GM21825 (cell line): ENCODE results near the gene DAGLA.

Experiments
- ATAC-seq: cut with Tn5 transposase; IDR thresholded peaks from one replicate; pipeline ENCODE4 v1.9.1; 2021; ENCODE audit warnings: mild to moderate bottlenecking, moderate library complexity; ENCODE audit not compliant: unreplicated experiment

DAGLA gene

DNA sequence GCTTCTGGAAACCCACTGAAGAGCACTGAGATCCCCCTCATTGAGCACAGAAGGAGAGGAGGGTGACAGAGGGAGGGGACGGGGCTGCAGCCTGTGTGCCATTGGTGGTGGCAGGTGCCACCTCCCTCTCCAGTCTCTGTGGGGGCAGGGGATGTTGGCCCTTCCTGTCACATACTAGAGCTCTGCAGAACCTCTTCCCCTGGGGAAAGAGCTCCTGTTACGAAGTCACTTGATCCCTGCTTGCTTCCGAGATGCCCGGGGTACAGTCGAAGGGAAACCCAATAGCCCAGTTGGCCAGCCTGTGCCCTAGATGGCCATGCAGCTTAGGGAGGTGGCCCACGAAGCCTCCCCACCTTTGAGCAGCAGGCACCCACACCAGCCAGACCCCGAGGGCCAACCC lies 29.4 kb downstream of the DAGLA start:
- no peak for ATAC-seq

DNA sequence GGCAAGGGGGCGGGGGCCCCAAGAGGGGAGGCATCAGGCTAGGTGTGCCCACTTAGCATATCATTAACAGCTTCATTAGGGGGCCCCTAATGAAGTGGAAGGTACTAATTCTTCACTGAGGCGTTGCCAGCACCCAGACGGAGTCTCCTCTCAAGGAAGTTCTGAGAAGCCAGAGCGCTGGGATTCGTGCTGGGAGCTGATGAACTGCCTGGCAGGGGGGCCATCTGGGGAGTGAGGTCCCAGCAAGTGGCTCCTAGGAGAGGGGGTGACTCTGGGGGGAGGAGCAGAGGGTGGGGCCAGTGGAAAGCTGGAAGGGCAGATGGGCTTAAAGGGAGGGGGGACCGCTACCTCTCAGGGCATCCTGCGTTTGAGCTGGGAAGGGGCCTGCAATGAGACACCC lies 29.8 kb downstream of the DAGLA start:
- ATAC-seq: no peak

DNA sequence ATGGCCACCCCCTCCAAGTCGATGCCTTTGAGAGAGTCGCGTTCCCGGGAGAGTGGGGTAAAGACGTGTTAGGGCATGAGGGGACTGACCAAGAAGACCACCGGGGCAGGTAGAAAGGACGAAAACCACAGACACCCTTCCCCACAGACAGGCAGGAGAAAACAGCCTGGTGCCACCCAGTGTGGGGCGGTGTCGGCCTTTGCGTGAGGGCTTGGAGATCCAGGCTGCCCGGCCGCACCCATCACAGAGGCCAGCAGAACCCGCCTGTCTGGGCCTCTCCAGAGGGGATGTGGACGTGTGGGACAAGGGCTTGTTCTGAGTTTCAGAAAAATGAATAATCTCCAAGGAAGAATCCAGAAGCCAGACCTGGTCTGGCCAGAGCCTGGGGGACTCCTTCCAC lies 30.8 kb downstream of the DAGLA start:
- ATAC-seq: no peak

DNA sequence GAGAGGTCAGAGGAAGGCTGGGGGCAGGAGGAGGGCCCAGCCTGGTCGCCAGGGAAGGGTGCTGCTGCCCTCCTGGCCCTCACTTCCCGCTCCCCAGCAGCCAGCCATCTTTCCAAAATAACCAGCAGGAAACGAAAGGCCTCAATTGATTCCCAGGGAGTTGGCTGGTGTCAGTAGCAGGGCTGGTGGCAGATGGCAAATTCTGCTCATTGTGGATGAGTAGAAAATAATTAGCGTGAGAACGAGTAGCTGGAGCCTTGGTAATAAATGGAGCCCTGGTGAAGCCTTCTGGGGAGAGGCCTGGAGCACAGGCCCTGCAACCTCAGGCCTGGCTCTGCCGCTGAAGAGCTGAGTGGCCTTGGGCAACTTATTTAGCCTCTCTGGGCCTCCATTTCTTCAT lies 31.3 kb downstream of the DAGLA start:
- ATAC-seq: no peak

DNA sequence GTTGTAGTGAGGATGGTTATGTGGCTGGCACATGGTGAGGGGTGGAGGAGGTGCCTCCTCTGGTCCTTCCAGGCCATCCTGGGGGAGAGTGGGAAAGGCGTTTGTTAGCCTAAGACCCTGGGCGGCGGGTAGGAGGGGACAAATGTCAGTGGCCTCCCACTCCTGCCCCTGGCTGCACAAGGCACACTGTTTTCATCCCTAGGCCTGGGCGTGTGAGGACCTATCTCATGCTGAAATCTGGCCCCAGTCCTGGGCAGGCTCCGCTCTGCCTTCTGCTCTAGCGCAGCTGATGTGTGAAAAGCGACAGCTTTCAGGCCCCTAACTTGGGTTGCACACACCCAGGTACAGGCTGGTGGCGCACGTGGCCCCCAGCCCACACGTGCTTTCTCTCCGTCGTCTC lies 32.1 kb downstream of the DAGLA start:
- ATAC-seq: no peak

DNA sequence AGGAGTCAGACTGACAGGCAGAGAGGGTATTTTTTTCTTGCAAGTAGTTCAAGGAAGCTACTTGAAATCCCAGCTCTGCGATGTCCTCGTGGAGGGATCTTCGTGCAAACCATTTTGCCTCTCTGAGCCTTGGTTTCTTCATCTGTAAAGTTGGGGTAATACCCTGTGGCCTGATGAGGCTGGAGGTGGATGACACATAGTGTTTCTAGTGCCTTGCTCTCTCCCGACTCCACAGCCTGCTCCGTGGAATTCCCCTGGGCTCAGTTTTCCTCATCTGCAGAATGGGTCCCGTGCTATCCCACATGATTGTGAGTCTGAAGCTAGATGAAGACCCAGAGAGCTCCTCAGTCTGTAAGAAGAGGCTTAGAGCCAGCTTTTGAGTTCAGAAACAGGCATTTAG lies 32.7 kb downstream of the DAGLA start:
- ATAC-seq: no peak

DNA sequence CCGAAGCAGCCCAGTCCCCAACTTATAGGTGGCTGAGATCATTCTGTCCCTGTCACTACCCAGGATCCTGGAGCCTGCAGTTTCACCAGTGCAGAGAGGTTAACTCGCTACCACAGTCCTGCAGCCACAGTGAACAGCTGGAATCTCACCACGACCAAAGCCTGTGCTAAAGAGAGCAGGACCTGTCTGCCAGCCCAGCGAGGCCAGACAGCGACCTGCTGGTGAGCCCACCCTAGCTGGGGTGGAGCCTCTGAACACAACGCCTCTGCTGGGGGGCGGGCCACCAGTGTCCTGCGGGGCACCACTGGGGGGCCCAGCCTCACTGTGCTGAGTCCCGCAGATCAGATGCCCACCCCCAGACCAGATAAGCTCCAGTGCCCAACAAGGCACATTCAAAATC lies 33.3 kb downstream of the DAGLA start:
- ATAC-seq: no peak

DNA sequence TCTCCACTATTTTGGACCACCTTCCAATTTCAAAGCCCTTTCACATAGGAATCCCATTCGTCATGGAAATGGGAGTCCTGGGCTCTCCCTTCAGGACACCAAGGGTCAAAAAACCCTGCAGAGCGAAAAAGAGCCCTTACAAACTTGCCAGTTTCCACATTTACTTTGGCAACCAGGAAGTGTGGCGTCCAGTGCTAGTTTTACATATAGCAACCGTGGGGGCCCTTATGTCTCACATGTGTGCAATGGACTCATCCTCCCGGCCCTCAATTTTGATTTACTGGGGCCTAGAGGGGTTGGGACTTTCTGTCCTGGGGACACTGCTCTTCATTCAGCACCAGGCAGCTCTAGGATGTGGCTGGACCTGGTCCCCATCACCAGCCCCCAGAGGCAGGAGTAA lies 33.7 kb downstream of the DAGLA start:
- ATAC-seq: no peak

DNA sequence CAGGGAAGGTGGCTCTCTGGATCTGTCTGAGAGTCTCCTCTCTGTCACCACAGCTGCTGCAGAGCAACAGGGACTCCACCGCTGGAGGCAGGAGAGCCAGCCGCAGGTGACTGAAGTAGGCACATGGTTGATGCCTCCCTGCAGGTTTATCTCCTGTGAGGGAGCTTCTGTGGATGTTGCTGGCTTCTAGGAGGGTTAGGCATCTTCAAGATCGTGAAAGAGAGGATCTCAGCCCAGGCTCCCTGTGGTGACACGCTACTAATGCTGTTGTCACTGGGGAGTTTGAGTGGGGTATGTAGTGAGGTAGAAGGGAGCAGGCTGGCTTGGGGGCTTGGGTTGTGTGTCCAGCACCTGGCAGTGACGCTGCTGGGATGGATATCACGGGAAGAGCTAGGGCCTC lies 34.1 kb downstream of the DAGLA start:
- no peak for ATAC-seq

DNA sequence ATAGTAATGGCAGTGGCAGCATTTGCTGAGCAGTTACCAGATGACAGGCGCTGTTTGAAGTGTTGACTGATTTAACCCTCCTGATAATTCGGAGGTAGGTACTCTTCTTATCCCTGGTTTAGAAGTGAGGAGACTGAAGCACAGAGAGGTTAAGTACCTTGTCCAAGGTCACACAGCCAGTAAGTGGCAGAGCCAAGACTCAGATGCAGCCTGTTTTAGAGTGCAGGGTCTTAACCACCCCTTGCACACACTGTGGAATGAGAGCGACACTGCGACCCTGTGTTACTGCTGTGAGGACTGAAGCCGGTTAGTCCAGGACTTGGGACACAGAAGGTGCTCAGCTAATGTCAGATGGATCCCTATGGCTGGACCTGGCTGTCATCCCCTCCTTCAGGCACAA lies 34.7 kb downstream of the DAGLA start:
- ATAC-seq: no peak

DNA sequence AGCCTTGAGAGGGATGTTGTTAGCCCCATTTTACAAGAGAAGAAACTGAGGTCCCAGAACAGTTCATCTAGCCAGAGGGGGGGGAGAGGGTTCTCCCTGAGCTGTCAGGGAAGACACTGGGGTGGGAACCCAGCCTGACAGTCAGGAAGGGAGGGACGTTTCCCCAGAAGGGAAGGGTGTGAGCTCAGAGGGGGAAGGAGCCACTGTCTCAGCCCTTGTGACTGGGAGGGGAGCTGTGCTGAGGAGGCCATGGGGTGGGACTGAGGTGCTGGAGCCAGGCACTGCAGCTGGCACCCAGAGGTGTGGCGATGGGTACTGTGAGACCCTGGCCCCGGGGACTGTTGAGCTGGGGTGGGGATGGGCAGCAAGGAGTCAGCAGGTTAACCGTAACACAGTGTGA lies 35.7 kb downstream of the DAGLA start:
- no peak for ATAC-seq

DNA sequence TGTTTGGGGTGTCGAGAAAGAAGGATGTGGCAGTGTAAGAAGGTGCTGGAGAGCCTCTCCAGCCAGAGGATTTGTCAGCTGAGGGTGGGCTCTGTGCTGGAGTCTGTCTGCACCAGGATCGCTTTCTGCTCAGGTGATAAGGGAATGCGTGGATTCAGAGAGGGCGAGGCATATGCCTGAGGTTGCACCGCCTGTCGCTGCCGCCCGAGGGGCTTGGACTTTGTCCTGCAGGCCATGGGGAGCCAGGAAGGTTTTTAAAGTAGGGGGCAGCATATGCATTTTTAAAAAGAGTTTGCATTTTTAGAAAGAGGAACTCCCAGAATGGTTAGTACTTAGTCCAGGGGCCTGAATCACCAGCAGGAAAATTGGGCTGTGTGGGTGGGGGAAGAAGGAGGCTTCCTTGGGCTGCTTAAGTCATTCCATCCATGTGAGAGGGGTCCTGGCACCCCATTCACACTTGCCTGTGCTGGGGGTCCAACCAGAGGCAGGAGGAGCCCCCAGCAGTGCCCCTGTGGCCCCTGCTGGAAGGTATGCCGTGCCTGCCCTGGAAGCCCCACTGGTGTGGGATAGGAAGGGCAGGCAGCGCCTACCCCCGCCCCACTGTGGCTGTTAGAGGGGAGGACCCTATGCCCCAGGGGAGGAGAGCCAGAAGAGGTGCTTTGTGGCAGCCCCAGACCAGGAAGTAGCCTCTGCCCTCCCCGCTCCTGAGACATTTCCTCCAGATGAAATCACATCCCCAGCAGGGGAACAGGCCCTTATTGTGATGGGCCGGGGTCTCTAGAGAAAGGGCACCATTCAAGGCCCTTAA lies 36.5 kb downstream of the DAGLA start:
- no peak for ATAC-seq

DNA sequence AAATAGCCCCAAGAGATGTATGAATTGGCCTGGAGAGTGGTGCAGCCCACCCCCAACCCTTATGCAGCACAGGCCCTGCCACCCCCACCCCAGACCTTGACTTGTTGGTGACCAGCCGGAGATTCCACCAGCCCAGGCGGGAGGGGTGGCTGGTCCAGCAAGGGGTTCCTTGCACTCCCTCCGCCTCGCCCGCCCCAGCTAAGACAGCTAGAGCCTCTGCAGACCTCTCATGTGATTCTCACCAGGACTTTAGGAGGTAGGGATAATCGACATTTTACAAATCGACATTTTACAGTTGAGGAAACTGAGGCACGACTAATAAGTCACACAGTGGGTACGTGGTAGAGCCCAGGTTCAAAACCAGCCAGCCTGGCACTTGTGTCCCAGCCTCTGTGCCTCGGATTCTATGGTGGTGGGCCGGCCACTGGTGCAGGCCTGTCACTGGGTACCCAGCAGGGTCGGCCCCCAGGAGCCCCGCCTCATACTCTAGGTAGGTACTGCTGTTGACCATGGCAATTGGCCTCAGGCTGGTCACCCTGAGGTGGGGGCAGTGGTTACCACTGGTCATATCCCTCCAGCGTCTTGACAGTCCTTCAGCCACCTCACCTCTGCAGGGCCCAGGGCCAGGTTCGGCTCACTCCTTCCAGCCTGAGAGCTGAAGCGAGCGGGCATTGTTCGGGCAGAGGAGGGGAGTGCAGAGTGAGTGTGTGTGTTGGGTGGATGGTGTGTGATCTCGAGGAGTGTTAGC lies 37.3 kb downstream of the DAGLA start:
- no peak for ATAC-seq

DNA sequence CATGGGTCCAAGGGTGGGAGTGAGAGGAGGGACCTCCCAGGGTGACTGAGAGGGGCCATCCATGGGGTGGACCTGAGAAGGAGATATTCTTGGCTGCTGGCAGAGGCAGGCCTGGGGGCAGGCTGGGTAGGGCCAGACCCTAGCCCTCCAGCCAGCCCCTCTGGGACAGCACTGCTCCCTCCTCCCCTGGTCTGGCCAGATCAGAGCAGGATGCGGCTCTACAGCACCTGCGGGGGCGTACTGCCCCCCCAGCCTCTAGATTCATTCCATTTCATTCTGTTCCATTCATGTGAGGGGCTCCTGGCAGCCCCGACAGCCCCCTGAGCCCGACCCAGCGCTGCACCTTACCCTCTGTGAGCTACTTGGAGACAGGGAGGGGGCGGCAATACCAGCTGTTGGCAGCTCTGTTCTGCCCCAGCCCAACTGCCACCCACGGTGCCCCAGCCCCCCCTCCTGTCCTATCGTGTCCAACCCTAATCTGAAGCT lies 37.9 kb downstream of the DAGLA start:
- no peak for ATAC-seq

DNA sequence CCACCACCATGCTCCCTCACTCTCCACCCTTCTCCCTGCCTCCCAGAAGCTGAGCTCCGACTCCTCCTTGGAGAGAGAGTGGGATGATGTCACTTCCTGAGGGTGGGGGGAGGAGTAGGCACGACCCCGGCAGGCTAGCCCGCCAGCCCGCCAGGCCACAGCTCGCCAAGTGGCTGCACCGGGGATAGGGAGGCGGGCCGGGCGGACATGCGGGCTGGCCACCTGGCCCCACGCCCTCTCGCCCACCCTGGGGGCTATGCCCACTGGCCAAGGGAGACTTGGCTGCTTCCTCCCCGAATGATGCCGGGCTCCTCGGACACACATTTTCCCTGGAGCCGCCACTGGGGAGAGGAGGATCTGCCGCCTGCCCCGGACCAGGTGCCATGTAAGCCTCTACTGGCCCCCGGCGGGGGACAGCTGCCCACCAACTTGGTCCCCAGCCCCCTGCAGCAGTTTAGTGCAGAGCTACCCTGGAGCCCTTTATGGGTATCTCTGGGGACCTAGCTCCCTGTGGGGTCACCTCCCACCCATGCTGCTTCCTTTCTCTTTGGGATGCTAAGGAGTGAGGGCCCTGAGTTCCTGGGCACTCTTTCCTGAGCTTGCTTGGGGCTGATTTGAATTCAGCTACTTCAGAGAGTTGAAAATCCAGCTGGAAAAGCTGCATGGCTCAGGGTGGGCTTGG lies 38.6 kb downstream of the DAGLA start:
- no peak for ATAC-seq

DNA sequence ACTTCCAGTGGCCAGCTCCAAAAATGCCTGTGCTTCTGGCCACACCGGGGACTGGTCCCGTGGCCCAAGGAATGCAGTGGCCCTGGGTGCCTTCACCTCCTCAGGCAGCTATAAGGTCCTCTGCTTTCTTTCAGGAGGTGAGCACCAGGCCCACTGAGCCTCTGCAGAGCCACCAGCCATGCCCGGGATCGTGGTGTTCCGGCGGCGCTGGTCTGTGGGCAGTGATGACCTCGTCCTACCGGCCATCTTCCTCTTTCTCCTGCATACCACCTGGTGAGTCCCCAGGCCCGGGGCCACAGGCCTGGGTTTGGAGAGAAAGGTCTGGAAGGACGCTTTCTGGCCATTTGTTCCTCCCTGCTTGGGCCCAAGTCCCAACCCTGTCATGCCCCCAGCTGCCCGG lies 39.8 kb downstream of the DAGLA start:
- ATAC-seq: no peak

DNA sequence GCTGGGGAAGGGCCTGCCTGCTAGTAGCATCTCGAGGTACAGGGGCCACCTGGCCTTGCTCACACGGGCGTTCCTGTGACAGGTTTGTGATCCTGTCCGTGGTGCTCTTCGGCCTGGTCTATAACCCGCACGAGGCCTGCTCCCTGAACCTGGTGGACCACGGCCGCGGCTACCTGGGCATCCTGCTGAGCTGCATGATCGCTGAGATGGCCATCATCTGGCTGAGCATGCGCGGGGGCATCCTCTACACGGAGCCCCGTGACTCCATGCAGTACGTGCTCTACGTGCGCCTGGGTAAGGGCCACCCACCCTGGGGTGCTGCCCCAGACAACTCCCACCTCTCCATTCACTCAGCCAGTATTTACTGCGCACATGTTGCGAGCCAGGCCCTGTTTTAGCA lies 40.4 kb downstream of the DAGLA start:
- ATAC-seq: no peak

DNA sequence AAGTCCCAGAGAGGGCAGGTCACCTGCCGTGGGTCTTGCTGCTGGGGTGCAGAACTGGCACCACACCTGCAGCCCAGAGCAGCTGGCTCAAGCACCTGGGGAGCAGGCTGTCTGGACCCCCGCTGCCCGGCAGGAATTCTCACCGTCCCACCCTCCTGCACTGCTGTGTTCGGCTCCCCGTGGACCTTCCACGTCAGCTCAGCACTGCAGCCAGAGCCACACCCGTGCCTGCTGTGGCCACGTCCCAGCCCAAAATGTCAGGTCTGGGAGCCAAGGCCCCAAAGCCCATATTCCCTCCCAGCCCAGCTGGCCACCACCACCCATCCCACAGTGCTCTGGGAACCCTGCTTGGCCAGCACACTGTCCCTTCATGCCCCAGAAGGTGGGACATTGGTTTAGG lies 44.2 kb downstream of the DAGLA start:
- no peak for ATAC-seq

DNA sequence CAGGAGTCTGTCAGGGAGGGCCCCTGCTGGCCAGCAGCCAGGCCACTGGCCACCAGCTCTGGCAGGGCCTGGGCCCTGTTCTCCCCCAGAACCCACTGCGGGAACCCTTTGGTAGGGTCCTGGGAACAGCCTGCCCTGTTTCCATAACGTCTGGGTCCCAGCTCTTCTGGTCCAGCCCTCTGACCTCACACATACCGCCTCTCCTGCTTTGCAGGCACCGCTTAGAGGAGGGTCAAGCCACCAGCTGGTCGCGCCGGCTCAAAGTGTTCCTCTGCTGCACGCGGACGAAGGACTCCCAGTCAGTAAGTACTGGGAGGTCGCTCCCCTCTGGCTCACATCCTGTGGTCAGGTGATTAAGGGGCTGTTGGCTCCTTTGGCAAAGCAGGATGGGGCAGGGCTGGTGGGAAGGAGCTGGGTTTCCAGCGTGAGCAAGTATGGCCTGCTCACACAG lies 45.6 kb downstream of the DAGLA start:
- no peak for ATAC-seq

DNA sequence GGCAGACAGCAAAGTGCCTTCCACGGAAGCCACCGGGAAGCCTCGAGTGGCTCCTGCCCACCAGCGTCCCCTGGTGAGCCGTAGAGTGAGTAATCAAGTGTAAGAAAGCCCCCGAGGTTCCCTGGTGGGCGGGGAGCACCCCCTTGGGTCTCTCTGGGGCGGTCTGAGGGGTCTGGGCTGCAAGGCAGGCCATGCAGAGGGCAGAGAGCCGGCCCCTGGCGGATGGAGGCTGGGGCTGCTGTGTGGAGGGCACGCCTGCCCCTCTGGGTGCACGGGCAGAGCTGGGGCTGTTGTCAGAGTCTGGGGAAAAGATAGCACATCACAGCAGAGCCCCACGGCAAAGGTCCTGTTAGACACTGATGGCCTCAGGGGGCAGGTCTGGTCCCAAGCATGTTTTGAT lies 46.6 kb downstream of the DAGLA start:
- ATAC-seq: no peak

DNA sequence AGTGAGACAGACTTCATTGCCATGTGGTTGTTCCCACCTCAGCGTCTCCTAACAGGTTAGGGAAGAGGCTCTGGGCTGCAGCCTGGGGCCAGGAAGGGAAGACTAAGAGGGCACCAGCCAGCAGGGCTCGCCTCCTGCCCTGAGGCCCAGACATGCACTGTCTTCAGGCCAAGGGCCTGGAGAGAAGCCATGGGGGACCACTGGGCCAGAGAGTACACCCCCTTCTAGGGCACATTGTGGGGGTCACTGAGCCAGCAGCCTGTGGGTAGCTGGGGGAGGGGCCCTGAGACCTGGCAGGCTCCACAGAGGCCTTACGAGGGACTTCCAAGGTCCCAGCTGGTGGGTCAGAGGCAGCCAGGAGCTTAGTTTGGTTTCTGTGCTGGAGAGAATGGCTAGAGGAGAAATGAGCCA lies 47.2 kb downstream of the DAGLA start:
- no peak for ATAC-seq
